Natural killer cell treated with Interleukin-12 subunit alpha and Interleukin-12 subunit beta and Interleukin-15 and Interleukin-18, amount 100 ng/mL, for 72 hours (primary cell): ENCODE results near the gene ANP32A. TPM values are rescaled to one million over a fixed set of nuclear protein-coding genes. Genes with fewer than 3 reads are reported as not detected.
A peak's percentile ranks its signal among the peaks of the same experiment; 100 is the strongest.
"Not testable (repeated sequence)": the region's sequence is repeated elsewhere in the genome, so short reads cannot be mapped to it uniquely, and the experiment has no call there.

ENCODE experiments used
- ATAC-seq, 2 donors: fragments of 150-1000 bp; cut with Tn5 transposase in 1 of 2; sonication (Bioruptor Pico), chemical (Tn5 transposase) in 1 of 2; 2 replicates each; pipeline ENCODE4 v1.10.0; 2021
- DNase-seq: peaks from one replicate; pipeline ENCODE4 v3.0.0; 2022; ENCODE audit warnings: low spot score
- H3K27ac Mint-ChIP-seq, 2 donors: 1 replicate in 1 of 2; 2 replicates in 1 of 2; pipeline ENCODE4 v1.8.0; 2022; ENCODE audit warnings: mixed read lengths in 2 of 2, mild to moderate bottlenecking in 1 of 2, moderate library complexity in 1 of 2
- H3K27me3 Mint-ChIP-seq, 2 donors: 1 replicate in 1 of 2; 2 replicates in 1 of 2; pipeline ENCODE4 v1.8.0; 2022; ENCODE audit warnings: mixed read lengths in 2 of 2
- H3K36me3 Mint-ChIP-seq: one replicate; pipeline ENCODE4 v1.8.0; 2022; ENCODE audit warnings: mixed read lengths
- H3K4me1 Mint-ChIP-seq, 2 donors: 1 replicate in 1 of 2; 2 replicates in 1 of 2; pipeline ENCODE4 v1.8.0; 2022; ENCODE audit warnings: low read depth in 2 of 2, mixed read lengths in 2 of 2, mild to moderate bottlenecking in 1 of 2
- H3K4me3 Mint-ChIP-seq: one replicate; pipeline ENCODE4 v1.8.0; 2022; ENCODE audit warnings: mixed read lengths
- H3K9me3 Mint-ChIP-seq: 2 replicates; pipeline ENCODE4 v1.8.0; 2022; ENCODE audit warnings: mixed read lengths
- total RNA-seq, 2 donors: library from RNA; stranded (reverse); gene quantifications; one replicate each; pipeline ENCODE4 v1.2.3, GENCODE V29; 2022

ANP32A gene
- 100 to 1,000 TPM; 208 to 278 TPM for total RNA-seq

DNA sequence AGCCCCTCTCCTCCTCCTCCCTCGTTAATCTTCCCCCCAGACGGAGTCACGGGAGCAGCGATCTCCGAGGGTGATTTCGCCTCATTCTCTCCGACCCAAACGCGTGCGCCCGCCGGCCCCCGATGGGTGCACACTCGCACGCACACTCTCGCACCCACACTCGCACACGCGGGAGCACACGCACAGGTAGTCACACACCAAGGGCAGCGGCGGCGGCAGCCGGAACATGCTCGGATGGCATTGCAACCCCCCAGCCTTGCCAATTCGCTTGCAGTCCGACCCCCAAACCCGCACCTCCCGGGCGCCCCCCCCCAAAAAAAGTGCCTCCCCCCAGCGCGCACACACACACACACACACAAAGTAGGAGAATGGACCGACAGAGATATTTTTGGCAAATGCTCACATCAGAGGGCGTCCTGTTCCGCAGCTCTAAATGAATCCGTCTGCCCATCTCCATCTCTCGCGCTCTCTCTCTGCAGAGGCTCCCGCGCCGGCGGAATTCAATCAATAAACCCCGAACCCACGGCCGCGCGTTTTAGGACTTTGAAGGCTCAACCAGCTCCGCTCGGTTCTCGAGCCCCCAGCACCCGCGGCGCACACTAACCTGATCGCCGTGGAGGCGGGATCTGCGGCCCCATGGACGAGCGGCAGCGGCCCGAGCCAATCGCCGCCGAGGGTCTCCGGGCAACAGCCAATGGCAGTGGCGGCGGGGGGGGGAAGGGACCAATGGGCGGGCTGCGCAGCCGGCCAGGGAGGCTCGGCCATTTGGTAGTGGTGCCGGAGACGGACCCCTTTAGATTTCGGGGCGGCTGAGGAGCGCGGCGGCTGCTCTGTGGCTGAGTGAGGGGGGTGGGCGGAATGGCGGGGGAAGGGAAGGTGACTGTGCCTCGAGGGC is at the start of gene ANP32A:
ANP32A (minus strand) TSS at position 601 of the 895 bp plus-strand sequence; CDS start at position 457, 144 bp downstream.
- no peaks in the 10 kb centered on the region for H3K9me3 Mint-ChIP-seq
- H3K4me1 Mint-ChIP-seq, result peaks cover 30 to 36% of the 10 kb centered on the region in 2 donors
- H3K36me3 Mint-ChIP-seq, result peaks cover 6% of the 10 kb centered on the region
- H3K27me3 Mint-ChIP-seq, result no peaks in the 10 kb centered on the region
- ATAC-seq (peak; percentile 86 to 92), DNase-seq (peak; percentile 97)
- H3K27ac Mint-ChIP-seq, result peak within 1 kb of the TSS; percentile 93 to 99
- H3K4me3 Mint-ChIP-seq, result peak within 1 kb of the TSS; percentile 98

DNA sequence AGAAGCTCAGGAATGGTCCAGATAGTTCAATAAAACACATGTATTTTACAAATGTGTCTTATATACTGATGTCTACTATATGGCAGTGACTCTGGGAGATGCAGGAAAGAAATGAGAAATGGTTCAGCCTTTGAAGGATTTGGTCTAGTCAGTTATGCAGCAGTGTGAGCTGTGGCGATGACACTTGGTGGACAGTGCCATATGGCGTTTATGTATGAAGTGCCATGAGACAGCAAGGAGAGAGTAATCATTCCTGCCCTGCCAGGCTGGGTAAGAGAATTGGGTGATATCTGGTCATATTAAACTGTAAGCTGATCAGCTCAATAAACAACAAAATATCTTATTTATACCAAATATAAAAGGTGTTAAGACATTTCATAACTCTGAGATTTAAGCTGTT is 47.6 kb upstream of the ANP32A start:
- ATAC-seq, result no peak
- H3K4me3 Mint-ChIP-seq, result no peak overlapping the region

DNA sequence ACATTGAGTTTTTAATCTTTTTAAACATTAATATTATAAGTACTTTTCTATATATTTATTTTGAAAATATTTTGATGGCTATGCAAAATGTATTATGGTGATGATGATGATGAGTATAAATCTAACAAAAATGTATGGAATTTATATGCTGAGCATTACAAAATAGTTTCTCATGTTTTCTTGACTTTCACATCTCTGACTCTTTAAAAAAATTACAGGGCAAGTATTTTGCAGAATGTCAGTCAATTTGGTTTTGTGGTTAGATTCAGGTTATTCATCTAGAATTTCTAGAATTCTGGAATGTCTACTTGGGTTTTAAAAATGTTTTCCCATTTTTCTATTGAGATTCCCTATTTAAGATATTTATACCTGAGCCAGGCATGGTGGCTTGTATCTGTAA is 41.7 kb upstream of the ANP32A start:
- Mint-ChIP-seq H3K36me3 (peaks cover 9% of the 10 kb centered on the region), H3K9me3 (peaks cover 4% of the 10 kb centered on the region), H3K27me3 (peaks cover 9 to 24% of the 10 kb centered on the region in 2 donors), H3K4me1 (no peaks in the 10 kb centered on the region), H3K27ac (no peak overlapping the region), H3K4me3 (no peak overlapping the region)
- ATAC-seq, result no peak
- DNase-seq, result no peak

More for the DNA sequence above, 47.6 kb upstream of the ANP32A start:
- no peaks in the 10 kb centered on the region for H3K36me3 Mint-ChIP-seq
- H3K27me3 Mint-ChIP-seq, result peaks cover 4 to 27% of the 10 kb centered on the region in 2 donors
- H3K27ac Mint-ChIP-seq, result no peak overlapping the region
- H3K4me1 Mint-ChIP-seq, result no peaks in the 10 kb centered on the region
- DNase-seq, result no peak
- H3K9me3 Mint-ChIP-seq, result no peaks in the 10 kb centered on the region

DNA sequence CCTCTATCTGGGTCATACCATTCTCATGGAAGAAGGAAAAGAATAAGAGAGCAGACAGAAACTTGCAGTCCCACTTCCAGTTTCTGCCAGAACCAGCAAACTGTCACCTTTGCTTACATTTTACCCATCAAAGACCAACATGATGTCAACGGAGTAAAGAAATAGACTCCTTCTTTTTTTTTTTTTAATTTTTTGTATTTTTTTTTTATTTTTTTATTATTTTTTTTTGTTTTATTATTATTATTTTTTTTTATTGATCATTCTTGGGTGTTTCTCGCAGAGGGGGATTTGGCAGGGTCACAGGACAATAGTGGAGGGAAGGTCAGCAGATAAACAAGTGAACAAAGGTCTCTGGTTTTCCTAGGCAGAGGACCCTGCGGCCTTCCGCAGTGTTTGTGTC is 38.0 kb upstream of the ANP32A start:
- ATAC-seq, H3K27ac Mint-ChIP-seq, H3K4me1 Mint-ChIP-seq, H3K4me3 Mint-ChIP-seq, DNase-seq, H3K9me3 Mint-ChIP-seq: not testable (repeated sequence)
- Mint-ChIP-seq H3K36me3 (peaks cover 21% of the 10 kb centered on the region), H3K27me3 (peaks cover 16 to 40% of the 10 kb centered on the region in 2 donors)

DNA sequence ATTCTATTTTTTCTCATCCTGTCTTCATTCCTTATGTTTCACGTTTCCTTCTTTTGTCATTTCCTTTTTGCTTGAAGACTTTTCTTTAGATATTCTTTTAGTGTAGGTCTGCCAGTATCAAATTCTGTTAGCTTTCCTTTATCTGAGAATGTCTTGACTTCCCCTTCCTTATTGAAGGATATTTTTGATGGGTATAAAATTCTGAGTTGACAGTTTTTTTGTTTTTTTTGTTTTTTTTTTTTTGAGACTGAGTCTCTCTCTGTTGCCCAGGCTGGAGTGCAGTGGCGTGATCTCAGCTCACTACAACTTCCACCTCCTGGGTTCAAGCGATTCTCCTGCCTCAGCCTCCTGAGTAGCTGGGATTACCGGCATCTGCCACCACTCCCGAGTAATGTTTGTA is 36.7 kb upstream of the ANP32A start:
- not testable (repeated sequence) for ATAC-seq, DNase-seq, H3K27ac Mint-ChIP-seq, H3K4me3 Mint-ChIP-seq, H3K9me3 Mint-ChIP-seq, H3K4me1 Mint-ChIP-seq
- peaks cover 20 to 52% of the 10 kb centered on the region in 2 donors for H3K27me3 Mint-ChIP-seq
- peaks cover 21% of the 10 kb centered on the region for H3K36me3 Mint-ChIP-seq

DNA sequence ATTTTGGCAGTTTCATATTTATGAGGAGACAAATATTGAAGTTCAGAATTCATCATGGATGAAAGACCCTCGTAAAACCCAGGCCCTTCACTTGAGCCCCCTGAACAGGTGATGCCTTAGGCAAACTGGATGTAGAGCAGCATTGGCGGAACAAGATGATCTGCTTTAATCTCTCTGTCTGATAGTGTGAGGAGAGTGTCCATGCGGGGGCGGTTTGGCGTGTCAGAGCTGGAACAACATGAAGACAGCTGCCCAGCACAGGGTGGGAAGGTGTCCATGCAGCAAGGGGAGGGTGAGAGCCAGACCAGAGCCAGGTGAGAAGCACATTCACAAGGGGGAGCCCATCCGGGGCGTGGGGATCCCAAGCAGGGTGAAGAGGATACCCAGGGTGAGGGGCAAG is 31.8 kb upstream of the ANP32A start:
- Mint-ChIP-seq H3K9me3 (no peaks in the 10 kb centered on the region), H3K4me3 (no peak overlapping the region), H3K27ac (no peak overlapping the region), H3K27me3 (peaks cover 22 to 57% of the 10 kb centered on the region in 2 donors), H3K36me3 (peaks cover 13% of the 10 kb centered on the region), H3K4me1 (no peaks in the 10 kb centered on the region)
- ATAC-seq, result no peak
- no peak for DNase-seq

DNA sequence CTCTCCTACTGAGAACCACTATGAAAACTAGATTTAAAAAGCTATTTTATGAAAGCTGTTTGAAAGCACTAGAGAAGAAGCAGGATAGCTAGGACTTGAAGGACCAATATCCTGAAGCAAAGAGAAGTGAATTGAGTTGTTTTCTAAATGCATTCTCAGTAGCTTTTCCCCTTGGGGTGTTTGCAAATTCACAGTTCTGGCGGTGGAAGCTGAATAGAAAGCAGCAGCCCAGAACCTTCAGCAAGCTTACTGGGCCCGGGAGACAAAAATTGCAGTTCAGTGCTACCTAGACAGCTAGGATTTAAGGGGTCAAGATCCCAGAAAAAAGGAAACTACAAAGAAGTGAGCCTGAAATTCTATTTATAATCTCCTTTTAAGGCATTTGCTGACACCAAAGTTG is 31.3 kb upstream of the ANP32A start:
- ATAC-seq (no peak), DNase-seq (no peak)
- no peak overlapping the region for H3K4me3 Mint-ChIP-seq
- H3K27me3 Mint-ChIP-seq, result peaks cover 19 to 52% of the 10 kb centered on the region in 2 donors
- peaks cover 8% of the 10 kb centered on the region for H3K36me3 Mint-ChIP-seq
- no peaks in the 10 kb centered on the region for H3K4me1 Mint-ChIP-seq
- no peak overlapping the region for H3K27ac Mint-ChIP-seq
- no peaks in the 10 kb centered on the region for H3K9me3 Mint-ChIP-seq

DNA sequence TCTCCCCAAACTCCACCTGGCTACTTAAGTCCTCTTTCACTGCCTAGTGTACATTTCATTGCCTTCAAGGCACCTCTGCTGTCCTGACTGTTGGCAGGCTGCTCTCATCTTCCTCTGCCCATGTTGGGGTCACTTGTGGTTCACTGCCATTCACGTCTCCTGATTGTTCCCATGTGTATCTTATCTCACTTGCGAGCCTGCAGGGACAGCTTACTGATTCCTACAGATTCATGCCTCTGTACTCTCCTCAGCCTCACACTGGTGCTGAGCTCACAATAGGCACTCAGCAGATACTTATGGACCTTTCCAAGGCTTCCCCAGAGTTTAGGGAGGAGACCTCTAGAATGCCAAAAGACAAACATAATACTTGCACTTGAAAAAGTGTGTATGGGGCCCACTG is 28.8 kb upstream of the ANP32A start:
- H3K4me1 Mint-ChIP-seq, result peaks cover 7 to 8% of the 10 kb centered on the region in 2 donors
- no peak for ATAC-seq
- no peak overlapping the region for H3K27ac Mint-ChIP-seq
- H3K9me3 Mint-ChIP-seq, result no peaks in the 10 kb centered on the region
- no peak overlapping the region for H3K4me3 Mint-ChIP-seq
- peaks cover 14 to 43% of the 10 kb centered on the region in 2 donors for H3K27me3 Mint-ChIP-seq
- H3K36me3 Mint-ChIP-seq, result no peaks in the 10 kb centered on the region
- DNase-seq, result no peak

DNA sequence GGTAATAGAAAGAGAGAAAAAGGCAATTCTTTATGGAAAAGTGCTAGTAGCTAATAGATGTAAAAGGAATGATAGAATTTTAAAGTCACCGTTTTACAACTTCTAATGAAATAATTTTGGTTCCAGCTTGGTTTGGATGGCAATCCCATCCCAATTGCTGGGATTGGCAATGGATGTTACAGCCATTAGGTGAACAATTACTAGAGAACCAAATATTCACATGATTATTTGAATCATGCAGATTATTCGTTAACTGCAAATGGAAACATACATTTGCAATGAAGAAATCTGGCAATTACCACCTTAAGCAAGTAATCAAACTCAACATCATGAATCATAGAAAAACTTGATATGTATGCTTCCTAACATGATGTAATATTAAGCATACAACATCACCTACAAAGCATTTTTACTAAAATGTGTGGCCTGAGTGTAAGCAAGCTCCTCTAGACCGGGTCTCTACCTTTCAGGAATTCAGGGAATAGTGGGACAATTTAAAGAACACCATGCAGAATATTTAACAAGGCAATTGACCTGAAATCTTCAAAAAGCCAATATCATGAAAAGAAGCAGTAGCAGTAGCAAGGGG is 26.2 kb upstream of the ANP32A start:
- Mint-ChIP-seq H3K4me3 (no peak overlapping the region), H3K27me3 (peaks cover 20 to 44% of the 10 kb centered on the region in 2 donors), H3K9me3 (no peaks in the 10 kb centered on the region), H3K4me1 (peaks cover 16 to 21% of the 10 kb centered on the region in 2 donors), H3K36me3 (no peaks in the 10 kb centered on the region), H3K27ac (no peak overlapping the region)
- ATAC-seq (no peak), DNase-seq (no peak)

DNA sequence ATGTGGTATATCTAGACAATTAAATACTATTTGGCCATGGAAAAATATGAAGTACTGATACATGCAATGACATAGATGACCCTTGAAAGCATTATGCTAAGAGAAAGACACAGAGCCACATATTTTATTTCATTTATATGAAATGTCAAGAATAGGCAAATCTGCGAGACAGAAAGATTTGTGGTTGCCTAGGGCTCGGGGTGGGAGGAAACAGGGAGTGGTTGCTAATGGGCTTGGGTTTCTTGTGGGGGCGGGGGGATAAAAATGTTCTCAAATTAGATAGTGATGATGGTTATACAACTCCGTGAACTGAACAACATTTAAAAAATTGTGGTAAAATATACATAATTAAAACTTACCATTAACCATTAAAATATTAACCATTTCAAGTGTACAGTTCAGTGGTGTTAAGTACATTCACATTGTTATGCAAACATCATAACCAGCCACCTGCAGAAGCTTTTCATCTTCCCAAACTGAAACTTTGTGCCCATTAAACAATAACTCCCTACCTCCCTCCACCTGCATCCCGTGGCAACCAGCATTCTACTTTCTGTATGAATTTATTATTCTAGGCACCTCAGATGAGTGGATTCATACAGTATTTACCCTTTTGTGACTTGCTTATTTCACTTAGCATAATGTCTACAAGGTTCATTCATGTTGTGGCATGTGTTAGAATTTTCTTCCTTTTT is 24.3 kb upstream of the ANP32A start:
- no peak for ATAC-seq
- H3K36me3 Mint-ChIP-seq, result no peaks in the 10 kb centered on the region
- no peak for DNase-seq
- no peak overlapping the region for H3K27ac Mint-ChIP-seq
- no peaks in the 10 kb centered on the region for H3K9me3 Mint-ChIP-seq
- H3K4me3 Mint-ChIP-seq, result no peak overlapping the region
- peaks cover 25 to 63% of the 10 kb centered on the region in 2 donors for H3K27me3 Mint-ChIP-seq
- peaks cover 16 to 21% of the 10 kb centered on the region in 2 donors for H3K4me1 Mint-ChIP-seq

DNA sequence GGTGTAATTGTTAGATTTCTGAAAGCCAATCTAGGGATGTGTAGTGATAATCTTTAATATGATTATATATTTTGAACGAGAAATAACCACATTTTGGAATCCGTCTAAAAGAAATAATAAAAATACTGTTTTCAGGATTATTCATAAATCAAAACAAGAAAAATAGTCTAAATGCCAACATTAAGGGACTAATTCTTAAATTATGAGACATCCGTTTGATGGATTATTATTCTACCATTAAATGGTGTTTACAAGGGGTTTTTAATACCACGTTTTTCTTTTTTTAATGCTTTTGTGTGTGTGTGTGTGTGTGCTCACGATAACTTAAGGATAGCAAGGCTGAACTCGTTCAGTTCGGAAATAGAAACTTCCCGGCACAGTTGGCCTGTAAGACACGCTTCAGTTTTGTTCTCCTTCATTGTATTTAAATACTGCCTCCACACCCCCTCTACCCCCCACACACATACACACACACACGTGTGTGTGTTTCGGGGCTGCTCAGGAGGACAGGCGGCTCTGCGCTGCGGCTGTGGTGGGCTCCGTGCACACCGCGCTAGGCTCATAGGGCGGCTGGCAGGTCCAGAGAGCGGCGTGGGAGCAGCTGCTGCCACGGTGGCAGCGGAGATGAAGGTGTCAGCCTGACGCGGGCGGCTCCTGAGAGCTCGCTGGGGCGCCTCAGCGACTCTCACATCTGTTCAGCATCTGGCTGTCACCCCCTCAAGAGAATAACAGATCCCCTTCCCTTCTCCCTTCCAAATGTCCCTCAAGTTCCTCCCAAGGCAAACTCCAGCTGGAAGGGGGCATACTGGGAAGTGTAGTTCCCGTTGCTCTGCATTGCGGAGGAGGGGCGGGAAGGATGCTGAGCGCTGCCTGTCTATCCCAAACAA is 23.0 kb upstream of the ANP32A start:
- Mint-ChIP-seq H3K27ac (no peak overlapping the region), H3K9me3 (no peaks in the 10 kb centered on the region), H3K36me3 (no peaks in the 10 kb centered on the region), H3K4me3 (peak overlapping the region; percentile 40), H3K4me1 (peaks cover 16 to 21% of the 10 kb centered on the region in 2 donors), H3K27me3 (peaks cover 29 to 64% of the 10 kb centered on the region in 2 donors)
- no peak for DNase-seq
- ATAC-seq, result peak; percentile 73 to 85

DNA sequence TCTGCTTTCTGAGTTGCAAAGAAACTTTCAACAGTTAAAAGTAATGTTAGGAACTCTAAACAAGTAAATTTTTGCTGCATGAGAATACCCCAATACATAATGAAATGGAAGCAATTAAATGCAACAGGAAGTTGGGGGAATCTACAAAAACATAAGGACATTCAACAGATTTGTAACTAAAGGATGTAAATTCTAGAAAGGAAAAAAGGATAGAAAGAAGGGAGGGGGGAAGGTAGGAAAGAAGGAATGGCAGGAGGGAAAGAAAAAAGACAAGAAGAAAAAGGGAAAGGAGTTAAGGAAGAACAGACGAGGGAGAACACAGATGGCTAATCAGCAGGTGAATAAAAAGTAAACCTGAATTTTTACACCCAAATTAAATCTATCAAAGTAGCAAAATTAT is 22.3 kb upstream of the ANP32A start:
- Mint-ChIP-seq H3K27ac (no peak overlapping the region), H3K4me3 (peak overlapping the region; percentile 40), H3K9me3 (no peaks in the 10 kb centered on the region), H3K27me3 (peaks cover 29 to 64% of the 10 kb centered on the region in 2 donors), H3K36me3 (no peaks in the 10 kb centered on the region), H3K4me1 (peaks cover 16 to 21% of the 10 kb centered on the region in 2 donors)
- ATAC-seq, result no peak
- no peak for DNase-seq

DNA sequence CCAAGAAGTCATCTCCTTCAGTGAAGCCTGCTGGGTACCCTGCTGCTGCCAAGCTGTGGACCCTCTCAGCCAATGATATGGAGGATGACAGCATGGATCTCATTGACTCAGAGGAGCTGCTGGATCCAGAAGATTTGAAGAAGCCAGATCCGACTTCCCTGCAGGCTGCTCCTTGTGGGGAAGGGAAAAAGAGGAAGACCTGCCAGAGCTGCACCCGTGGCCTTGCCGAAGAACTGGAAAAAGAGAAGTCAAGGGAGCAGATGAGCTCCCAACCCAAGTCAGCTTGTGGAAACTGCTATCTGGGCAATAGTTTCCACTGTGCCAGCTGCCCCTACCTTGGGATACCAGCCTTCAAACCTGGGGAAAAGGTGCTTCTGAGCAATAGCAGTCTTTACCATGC is 13.7 kb upstream of the ANP32A start:
- Mint-ChIP-seq H3K4me3 (no peak overlapping the region), H3K27me3 (peaks cover 13 to 19% of the 10 kb centered on the region in 2 donors), H3K27ac (no peak overlapping the region), H3K36me3 (peaks cover 9% of the 10 kb centered on the region), H3K4me1 (peaks cover 0 to 4% of the 10 kb centered on the region in 2 donors), H3K9me3 (peaks cover 3% of the 10 kb centered on the region)
- DNase-seq, result no peak
- no peak for ATAC-seq
